ENCODE data around the gene PRKCZ.
"Not testable (repeated sequence)": the region's sequence is repeated elsewhere in the genome, so short reads cannot be mapped to it uniquely, and the experiment has no call there.

The PRKCZ gene

GRCh38 chr1:2139156-2139555 lies 88.9 kb downstream of the PRKCZ start:
- DNase-seq = not testable (repeated sequence)

GRCh38 chr1:2141025-2141424 lies 90.8 kb downstream of the PRKCZ start:
- DNase-seq = no peak

- DNase-seq = no peak
These were observed 93.7 kb downstream of the PRKCZ start for GRCh38 chr1:2143814-2144500.

DNA sequence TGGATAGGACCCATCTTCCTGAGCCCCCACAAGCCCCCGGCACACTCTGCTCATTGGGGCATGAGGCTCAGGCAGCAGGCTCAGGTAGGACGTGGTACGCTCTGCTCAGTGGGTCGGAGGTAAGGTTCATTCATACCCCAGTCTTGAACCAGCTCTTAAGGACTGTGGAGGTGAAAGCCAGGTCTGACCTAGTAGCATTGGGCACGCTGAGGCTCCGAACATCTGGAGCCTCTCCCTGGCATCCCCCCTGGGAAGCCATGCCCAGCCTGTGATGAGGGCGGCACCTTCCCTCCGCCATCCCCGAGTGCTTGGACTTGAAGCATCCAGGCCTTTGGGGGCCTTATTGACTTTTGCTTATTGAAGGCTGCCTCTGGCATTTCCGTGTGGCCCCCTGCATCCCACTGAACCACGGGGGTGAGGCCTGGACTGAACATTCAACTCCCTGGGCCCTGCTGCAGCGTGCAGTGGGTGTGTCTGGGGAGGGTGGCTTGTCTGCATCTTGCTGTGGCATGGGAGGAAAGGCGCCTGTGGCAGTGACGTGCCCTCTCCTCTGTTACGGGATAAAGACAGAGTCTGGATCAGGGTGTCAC lies 94.4 kb downstream of the PRKCZ start:
- DNase-seq = no peak

DNA sequence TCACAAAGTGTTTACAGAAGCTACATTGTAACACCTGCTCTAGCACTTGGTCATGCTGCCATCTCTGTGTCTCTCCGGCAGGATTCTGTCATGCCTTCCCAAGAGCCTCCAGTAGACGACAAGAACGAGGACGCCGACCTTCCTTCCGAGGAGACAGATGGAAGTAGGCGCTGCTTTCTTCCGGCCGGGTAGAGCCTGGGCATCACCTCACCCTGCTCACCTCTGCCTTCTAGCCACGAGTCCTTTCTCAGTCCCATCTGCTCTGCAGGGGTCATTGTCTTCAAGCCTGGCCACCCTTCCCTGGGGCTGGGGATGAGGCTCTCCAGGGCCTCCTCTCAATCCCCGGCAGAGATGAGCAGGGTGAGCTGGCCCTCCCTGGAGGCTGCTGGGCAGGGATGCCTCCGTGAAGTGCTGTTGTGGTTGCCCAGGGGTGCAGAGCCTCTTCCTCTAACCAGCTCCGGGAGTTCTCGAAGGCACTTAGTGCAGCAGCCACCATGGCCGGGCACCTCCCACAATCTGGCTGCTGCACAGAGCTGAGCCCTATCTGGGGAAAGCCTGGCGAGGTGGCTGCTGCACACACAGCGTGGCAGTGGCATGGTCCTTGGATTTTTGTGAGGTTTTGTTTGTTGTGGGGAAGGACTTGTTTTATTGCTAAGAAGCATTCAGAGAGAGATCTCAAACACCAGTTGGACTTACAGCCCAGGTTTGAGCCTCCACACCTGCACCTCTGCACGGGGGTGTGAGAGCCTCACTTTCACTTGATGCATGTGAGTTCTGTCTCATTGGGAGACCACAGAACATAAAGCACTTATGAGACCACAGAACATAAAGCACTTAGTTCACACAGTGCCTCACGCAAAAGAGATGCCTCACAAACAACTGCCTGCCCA lies 96.0 kb downstream of the PRKCZ start:
- no peak for DNase-seq

GRCh38 chr1:2146836-2147517 lies 96.8 kb downstream of the PRKCZ start:
- no peak for DNase-seq

DNA sequence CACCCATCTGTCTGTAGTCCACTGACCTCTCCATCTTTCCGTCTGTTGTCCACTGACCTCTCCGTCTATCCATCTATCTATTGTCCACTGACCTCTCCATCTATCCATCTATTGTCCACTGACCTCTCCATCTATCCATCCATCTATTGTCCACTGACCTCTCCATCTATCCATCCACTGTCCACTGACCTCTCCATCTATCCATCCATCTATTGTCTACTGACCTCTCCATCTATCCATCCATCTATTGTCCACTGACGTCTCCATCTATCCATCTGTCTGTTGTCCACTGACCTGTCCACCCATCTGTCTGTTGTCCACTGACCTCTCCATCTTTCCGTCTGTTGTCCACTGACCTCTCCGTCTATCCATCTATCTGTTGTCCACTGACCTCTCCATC lies 97.7 kb downstream of the PRKCZ start:
- DNase-seq = not testable (repeated sequence)

GRCh38 chr1:2148691-2149090 lies 98.5 kb downstream of the PRKCZ start:
- peak in 1 of 4 experiments; percentile 36 for DNase-seq

DNA sequence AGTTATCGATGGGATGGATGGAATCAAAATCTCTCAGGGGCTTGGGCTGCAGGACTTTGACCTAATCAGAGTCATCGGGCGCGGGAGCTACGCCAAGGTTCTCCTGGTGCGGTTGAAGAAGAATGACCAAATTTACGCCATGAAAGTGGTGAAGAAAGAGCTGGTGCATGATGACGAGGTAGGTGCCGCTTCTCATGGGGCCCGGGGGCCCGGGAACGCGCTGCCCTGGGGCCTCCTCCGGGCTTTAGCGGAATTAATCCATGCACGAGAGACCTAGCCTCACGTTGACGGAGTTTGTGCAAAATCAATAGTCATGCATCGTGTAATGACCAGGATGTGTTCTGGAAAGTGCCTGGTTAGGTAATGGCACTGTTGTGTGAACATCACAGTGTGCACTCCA lies 100.6 kb downstream of the PRKCZ start:
- DNase-seq = no peak

DNA sequence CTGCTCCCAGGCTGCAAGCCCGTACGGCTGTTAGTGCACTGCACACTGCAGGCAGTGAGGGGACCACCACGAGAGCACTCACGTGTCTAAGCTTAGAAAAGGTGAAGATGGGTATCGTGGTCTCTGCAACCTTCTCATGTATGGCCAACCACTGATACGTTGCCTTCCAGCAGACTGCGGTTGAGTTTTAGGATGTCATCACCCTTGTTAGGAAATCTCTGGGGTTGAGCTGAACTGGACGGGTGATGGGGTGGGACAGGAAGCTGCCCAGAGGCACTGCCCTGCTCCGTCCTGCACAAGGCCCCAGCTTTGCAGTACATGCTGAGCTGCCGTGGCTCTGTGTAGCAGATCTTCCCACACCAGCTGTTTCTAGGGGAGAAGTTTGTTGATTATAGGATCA lies 101.0 kb downstream of the PRKCZ start:
- DNase-seq = no peak

- DNase-seq = no peak
These were observed 101.7 kb downstream of the PRKCZ start for GRCh38 chr1:2151911-2152310.

DNA sequence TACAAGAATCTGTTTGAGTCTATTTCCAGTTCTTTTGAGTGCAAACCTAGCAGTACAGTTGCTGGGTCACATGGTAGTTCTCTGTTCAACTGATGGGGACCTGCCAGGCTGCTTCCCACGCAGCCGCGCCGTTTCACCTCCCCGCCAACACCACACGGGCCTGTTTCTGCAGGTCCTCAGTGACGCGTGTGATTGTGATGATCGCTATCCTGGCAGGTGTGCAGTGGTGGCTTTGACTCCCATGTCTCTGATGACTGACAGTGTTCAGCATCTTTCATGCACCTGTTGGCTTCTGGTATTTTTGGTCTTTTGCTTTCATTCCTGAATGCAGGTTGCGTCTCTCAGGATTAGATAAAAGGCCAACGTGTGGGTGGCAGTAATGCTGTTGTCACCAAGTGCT lies 102.7 kb downstream of the PRKCZ start:
- DNase-seq = no peak

DNA sequence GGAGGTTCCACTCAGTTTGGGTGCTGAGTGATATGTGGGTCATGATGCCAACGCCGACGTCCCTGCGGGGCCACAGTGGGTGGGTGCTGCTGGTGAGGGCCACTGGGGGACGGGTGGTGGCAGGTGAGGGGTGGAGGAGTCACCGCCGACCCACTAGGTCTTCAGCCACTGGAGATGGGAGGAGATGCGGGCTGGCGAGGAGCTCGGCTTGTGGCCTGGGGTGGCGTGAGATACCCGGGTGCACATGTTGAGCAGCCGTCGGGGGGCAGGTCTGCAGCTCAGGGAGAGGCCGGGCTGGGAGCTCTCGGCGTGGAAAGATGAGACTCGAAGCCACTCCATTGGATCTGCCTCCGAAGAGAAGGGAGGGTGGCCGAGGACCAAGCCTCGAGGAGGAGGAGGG lies 103.8 kb downstream of the PRKCZ start:
- DNase-seq = no peak

DNA sequence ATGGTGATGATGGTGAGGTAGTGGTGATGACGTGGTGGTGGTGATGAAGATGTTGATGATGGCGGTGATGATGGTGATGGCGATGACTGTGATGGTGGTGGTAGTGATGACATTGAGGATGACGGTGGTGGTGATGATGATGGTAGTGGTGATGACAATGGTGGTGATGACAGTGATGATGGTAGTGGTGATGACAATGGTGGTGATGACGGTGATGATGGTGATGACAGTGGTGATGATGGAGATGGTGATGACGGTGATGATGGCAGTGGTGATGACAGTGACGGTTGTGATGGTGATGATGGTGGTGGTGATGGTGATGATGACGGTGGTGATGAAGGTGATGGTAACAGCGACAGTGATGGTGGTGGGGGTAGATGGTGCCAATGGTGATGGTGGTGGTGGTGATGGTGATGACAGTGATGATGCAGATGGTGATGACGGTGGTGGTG lies 105.0 kb downstream of the PRKCZ start:
- DNase-seq = no peak

- DNase-seq = no peak
These were observed 105.6 kb downstream of the PRKCZ start for GRCh38 chr1:2155788-2156187.

DNA sequence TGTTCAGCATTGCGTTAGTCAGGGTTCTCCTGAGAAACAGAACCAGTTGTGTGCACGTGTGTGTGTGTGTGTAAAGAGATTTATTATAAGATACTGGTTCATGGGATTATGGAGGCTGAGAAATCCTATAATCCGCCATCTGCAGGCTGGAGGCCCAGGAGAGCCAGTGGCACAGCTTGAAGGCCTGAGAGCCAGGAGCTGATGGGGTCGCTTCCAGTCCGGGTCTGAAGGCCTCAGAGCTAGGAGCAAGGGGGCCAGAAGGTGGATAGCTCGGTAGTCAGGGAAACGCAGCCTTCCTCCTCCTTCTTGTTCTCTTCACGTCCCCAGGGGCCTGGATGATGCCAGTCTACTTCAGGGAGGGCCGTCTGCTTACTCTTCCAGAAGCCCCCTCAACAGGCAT lies 106.7 kb downstream of the PRKCZ start:
- no peak for DNase-seq

DNA sequence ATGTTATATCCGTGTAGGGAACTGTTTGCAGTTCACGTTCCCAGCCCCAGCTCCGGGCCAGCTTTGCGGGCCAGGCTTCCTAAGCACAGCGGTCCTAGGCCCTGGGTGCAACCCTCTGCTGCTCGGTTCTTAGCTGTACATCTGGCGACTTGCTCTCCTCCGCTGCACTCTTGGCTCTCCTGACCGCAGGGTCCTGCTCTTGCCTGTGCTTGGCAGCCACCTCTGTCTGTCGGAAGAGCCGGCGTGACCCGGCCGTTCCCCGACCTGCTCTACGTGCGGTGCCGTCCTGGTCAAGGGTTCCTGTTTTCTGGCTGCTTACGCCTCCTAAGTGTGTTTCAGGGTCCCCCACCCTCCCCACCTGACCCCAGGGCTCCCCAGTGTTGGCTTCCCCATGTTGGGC lies 107.6 kb downstream of the PRKCZ start:
- no peak for DNase-seq

DNA sequence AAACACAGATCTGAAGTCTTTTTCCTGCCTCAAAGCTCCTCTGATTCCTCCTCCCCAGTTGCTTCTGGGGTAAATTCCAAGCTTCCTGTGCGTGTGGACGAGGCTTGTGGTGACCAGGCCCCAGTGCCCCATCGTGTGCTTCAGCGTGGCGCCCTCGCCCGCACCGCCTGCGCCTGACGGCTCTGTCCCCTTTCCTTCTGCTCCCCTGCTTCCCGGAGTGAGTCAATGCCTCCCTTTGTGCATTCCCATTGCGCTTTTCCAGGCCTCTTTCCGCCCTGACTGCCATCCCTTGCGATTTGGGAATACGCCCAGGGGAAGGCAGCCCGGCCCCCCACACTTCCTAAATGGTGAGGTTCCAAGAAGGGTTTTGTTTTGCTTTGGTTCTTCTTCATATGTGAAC lies 108.1 kb downstream of the PRKCZ start:
- no peak for DNase-seq

DNA sequence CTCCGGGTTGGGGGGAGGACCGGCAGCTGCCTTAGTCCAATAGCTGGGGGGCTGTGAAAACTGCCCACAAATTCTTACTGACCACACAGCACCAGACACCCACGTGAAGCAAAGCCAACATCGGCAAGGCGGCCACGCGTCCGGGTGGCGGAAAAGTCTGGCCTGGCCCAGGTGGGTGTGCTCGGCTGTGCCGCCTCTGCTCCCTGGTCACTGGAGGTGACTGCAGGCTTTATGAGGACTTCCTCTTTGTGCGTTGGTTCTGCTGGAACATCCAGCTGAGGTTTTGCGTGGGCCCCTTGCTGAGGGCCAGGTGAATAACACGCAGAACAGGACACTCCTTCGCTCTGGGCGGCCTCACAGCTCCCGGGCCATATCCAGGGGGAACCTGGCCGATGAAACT lies 108.9 kb downstream of the PRKCZ start:
- no peak for DNase-seq

- DNase-seq = no peak
These were observed 110.5 kb downstream of the PRKCZ start for GRCh38 chr1:2160451-2161300.

DNA sequence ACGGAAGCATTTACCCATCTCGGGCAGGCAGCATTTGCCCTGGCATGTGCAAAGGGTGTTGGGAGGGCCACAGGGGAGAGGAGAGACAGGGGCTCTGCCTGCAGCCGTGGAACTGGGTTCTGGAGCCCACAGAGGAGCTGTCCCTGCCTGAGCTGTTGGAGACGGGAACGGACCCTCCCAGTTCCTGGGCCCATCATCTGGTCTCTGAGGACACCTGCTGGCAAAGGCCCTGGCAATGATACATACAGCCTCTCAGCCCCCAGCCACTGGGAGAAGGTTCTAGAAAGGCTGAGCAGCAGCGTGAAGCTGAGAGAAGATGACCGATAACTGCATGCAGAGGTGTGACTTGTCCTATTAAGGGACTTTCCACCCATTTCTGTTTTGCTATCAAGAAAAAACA lies 113.0 kb downstream of the PRKCZ start:
- DNase-seq = no peak

- no peak for DNase-seq
These were observed 115.4 kb downstream of the PRKCZ start for GRCh38 chr1:2165646-2166045.

Data from activated naive CD4-positive, alpha-beta T cell (primary cell).